ENCODE results near the gene ARHGEF11.

ARHGEF11 gene

GRCh38 chr1:156943756-156944155, 101.8 kb downstream of the ARHGEF11 start:
- H3K36me3 ChIP-seq (ENCODE audit: insufficient read depth, low read length) = no peaks in the 10 kb centered on the region
- no peak overlapping the region for H2AFZ ChIP-seq (ENCODE audit: low read length)
- no peak overlapping the region for H3K4me3 ChIP-seq (ENCODE audit: low read length, poor library complexity, severe bottlenecking)
- no peak overlapping the region for H3K9ac ChIP-seq (ENCODE audit: low read depth, low read length, poor library complexity, severe bottlenecking)
- no peaks in the 10 kb centered on the region for H3K27me3 ChIP-seq (ENCODE audit: insufficient read depth, low read length, poor library complexity, severe bottlenecking)
- no peaks in the 10 kb centered on the region for H3K9me3 ChIP-seq (ENCODE audit: insufficient read depth, low read depth, low read length)
- no peaks in the 10 kb centered on the region for H3K4me1 ChIP-seq (ENCODE audit: insufficient read depth, low read length, poor library complexity, severe bottlenecking)
- H3K9me2 ChIP-seq (replicated peaks; ENCODE audit: low read depth, low read length) = no peaks in the 10 kb centered on the region
- no peaks in the 10 kb centered on the region for H3K79me2 ChIP-seq (ENCODE audit: insufficient read depth, low read length)
- H3F3A ChIP-seq (ENCODE audit: low read depth) = no peaks in the 10 kb centered on the region
- H4K20me1 ChIP-seq (ENCODE audit: insufficient read depth, low read length, poor library complexity, severe bottlenecking) = no peaks in the 10 kb centered on the region
- TF ChIP-seq CTCF (conservative IDR thresholded peaks at IDR 0.05; ENCODE audit: low read length) = no peak
- no peak for TF ChIP-seq EZH2phosphoT487 (IDR thresholded peaks at IDR 0.05; ENCODE audit: borderline replicate concordance)
- no peak overlapping the region for H3K4me2 ChIP-seq (ENCODE audit: low read depth, low read length, poor library complexity, severe bottlenecking)

- TF ChIP-seq EZH2phosphoT487 (IDR thresholded peaks at IDR 0.05; ENCODE audit: borderline replicate concordance) = no peak
- no peak for TF ChIP-seq CTCF (conservative IDR thresholded peaks at IDR 0.05; ENCODE audit: low read length)
- H2AFZ ChIP-seq (ENCODE audit: low read length) = no peak overlapping the region
- H4K20me1 ChIP-seq (ENCODE audit: insufficient read depth, low read length, poor library complexity, severe bottlenecking) = no peaks in the 10 kb centered on the region
- no peaks in the 10 kb centered on the region for H3K4me1 ChIP-seq (ENCODE audit: insufficient read depth, low read length, poor library complexity, severe bottlenecking)
- no peaks in the 10 kb centered on the region for H3K36me3 ChIP-seq (ENCODE audit: insufficient read depth, low read length)
- no peaks in the 10 kb centered on the region for H3F3A ChIP-seq (ENCODE audit: low read depth)
- no peak overlapping the region for H3K4me2 ChIP-seq (ENCODE audit: low read depth, low read length, poor library complexity, severe bottlenecking)
- H3K9me3 ChIP-seq (ENCODE audit: insufficient read depth, low read depth, low read length) = no peaks in the 10 kb centered on the region
- H3K9ac ChIP-seq (ENCODE audit: low read depth, low read length, poor library complexity, severe bottlenecking) = no peak overlapping the region
- H3K4me3 ChIP-seq (ENCODE audit: low read length, poor library complexity, severe bottlenecking) = no peak overlapping the region
- H3K9me2 ChIP-seq (replicated peaks; ENCODE audit: low read depth, low read length) = no peaks in the 10 kb centered on the region
- H3K27me3 ChIP-seq (ENCODE audit: insufficient read depth, low read length, poor library complexity, severe bottlenecking) = no peaks in the 10 kb centered on the region
- H3K79me2 ChIP-seq (ENCODE audit: insufficient read depth, low read length) = no peaks in the 10 kb centered on the region
These were observed 103.0 kb downstream of the ARHGEF11 start for GRCh38 chr1:156942576-156942975.

- Histone ChIP-seq H3K9me2 (replicated peaks; ENCODE audit: low read depth, low read length) (no peaks in the 10 kb centered on the region), H3K4me3 (ENCODE audit: low read length, poor library complexity, severe bottlenecking) (no peak overlapping the region), H3K79me2 (ENCODE audit: insufficient read depth, low read length) (no peaks in the 10 kb centered on the region), H3K9ac (ENCODE audit: low read depth, low read length, poor library complexity, severe bottlenecking) (no peak overlapping the region), H3F3A (ENCODE audit: low read depth) (no peaks in the 10 kb centered on the region), H3K4me2 (ENCODE audit: low read depth, low read length, poor library complexity, severe bottlenecking) (no peak overlapping the region), H3K9me3 (ENCODE audit: insufficient read depth, low read depth, low read length) (no peaks in the 10 kb centered on the region), H2AFZ (ENCODE audit: low read length) (no peak overlapping the region), H4K20me1 (ENCODE audit: insufficient read depth, low read length, poor library complexity, severe bottlenecking) (no peaks in the 10 kb centered on the region), H3K4me1 (ENCODE audit: insufficient read depth, low read length, poor library complexity, severe bottlenecking) (no peaks in the 10 kb centered on the region), H3K27me3 (ENCODE audit: insufficient read depth, low read length, poor library complexity, severe bottlenecking) (no peaks in the 10 kb centered on the region), H3K36me3 (ENCODE audit: insufficient read depth, low read length) (no peaks in the 10 kb centered on the region)
- TF ChIP-seq EZH2phosphoT487 (IDR thresholded peaks at IDR 0.05; ENCODE audit: borderline replicate concordance) = no peak
- no peak for TF ChIP-seq CTCF (conservative IDR thresholded peaks at IDR 0.05; ENCODE audit: low read length)
These were observed 103.4 kb downstream of the ARHGEF11 start for GRCh38 chr1:156942176-156942575.
